GM19395 (cell line): ENCODE results near the gene COMMD9.
A peak's percentile ranks its signal among the peaks of the same experiment; 100 is the strongest.

Experiments
- ATAC-seq: cut with Tn5 transposase; IDR thresholded peaks from one replicate; pipeline ENCODE4 v1.9.1; 2021; ENCODE audit warnings: mild to moderate bottlenecking, moderate library complexity; ENCODE audit not compliant: unreplicated experiment

Gene COMMD9

GRCh38 chr11:36296884-36297543 is 7.8 kb upstream of the COMMD9 start:
- no peak for ATAC-seq

DNA sequence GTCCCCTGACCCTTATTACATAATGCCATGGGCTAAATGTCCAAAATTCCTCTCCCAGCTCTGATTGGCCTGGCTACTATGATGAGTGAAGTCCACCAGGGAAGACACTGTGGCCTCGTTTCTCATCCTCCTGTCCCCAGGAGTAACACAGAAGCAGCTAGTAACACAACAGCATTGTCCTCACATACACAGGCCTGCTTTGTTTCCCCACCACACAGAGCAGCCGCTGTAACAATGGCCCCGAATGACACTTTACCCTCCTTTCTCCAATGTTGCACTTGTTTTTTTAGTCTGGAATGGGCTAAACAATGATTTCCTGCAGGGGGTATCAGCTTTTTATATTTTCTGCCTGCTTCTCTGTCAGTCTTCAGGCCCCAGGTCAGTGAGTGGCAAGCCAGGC is 6.7 kb upstream of the COMMD9 start, which contains the start of gene PRR5L:
Gene PRR5L (plus strand): TSS at position 363 of the 400 bp plus-strand sequence. CDS start 104,834 bp downstream, outside the sequence.
- ATAC-seq = no peak

GRCh38 chr11:36292311-36292722 is 3.1 kb upstream of the COMMD9 start:
- no peak for ATAC-seq

- peak; percentile 27 for ATAC-seq
Observed at GRCh38 chr11:36288442-36289225, 590 bp downstream of the COMMD9 start.

GRCh38 chr11:36282926-36283325 is 6.3 kb downstream of the COMMD9 start:
- no peak for ATAC-seq

DNA sequence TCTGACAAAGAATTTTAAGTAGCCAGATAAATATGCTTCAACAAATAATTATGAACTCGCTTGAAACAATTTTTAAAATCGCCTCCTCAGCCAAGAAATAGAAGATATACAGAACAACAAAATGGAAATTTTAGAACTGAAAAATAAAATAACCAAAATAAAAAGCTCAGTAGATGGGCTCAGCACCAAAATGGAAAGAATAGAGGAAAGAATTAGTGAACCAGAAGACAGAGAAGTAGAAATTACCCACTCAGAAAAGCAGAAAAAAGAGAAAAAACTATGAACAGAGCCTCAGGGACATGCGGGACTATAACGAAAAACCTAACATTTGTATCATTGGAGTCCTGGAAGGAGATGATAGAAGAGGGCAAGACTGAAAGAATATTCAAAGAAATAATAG is 7.4 kb downstream of the COMMD9 start:
- no peak for ATAC-seq

- ATAC-seq = no peak
Observed at GRCh38 chr11:36280531-36280930, 8.7 kb downstream of the COMMD9 start.

DNA sequence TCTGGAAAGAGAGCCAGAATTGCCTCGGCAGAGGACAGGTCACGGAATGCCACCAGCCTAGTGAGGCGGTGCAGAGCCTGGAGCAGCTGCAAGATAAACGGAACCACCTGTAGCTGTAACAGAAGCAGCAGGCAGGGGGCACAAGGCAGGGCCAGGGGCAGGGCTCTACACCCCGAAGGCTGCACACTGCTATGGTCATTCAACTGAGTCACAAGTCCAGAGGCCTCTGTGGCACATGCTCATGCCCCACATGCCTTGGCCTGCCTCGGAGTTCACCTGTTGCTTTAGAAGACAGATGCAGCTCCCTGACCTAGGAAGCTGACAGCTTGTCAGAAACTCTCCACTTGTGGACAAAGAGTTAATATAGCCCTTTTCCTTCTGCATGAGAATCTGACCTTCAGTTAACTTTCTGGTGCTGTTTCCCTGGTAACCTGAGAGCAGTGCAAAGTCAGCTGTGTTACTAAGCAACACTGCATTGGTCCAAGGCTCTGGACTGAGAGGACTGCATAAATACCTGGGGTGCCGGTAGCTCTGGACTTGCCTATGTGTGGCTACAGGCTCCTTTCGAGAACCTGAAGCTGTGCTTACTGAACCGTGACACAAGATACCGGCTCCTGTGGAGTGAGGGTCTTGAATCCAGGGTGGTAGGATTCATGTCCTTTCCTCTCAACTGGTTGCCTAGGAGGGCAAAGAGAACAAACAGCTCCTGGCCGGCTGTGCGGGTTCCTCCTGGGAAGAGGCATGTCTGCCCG is 10.5 kb downstream of the COMMD9 start:
- no peak for ATAC-seq

GRCh38 chr11:36274414-36274813 is 14.8 kb downstream of the COMMD9 start:
- ATAC-seq = no peak

DNA sequence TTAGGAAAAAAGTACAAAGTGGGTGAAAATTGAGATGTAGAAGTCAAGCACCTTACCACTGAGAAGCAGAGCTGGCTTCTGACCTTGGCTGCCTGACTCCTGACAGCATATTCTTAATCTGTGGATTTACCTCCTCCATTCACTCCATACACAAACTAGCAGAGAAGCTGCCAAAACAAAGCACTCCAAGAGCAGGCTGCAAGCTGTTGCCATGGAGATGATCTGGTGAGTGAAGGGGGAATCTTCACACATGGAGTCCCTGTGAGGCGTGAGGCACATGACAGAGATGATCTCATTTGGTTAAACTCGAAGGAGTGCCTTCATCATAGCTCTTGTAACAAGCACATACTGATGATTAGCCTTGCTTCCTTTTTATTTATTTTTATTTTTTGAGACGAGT is 16.1 kb downstream of the COMMD9 start:
- ATAC-seq = no peak

- ATAC-seq = no peak
Observed at GRCh38 chr11:36271794-36272407, 17.3 kb downstream of the COMMD9 start.

- ATAC-seq = no peak
Observed at GRCh38 chr11:36270701-36271100, 18.5 kb downstream of the COMMD9 start.

GRCh38 chr11:36268337-36268985 is 20.8 kb downstream of the COMMD9 start:
- ATAC-seq = no peak

- ATAC-seq = no peak
Observed at GRCh38 chr11:36266767-36267166, 22.5 kb downstream of the COMMD9 start.

GRCh38 chr11:36265793-36266628 is 23.2 kb downstream of the COMMD9 start:
- peak; percentile 75 for ATAC-seq

GRCh38 chr11:36264973-36265344 is 24.3 kb downstream of the COMMD9 start:
- no peak for ATAC-seq

DNA sequence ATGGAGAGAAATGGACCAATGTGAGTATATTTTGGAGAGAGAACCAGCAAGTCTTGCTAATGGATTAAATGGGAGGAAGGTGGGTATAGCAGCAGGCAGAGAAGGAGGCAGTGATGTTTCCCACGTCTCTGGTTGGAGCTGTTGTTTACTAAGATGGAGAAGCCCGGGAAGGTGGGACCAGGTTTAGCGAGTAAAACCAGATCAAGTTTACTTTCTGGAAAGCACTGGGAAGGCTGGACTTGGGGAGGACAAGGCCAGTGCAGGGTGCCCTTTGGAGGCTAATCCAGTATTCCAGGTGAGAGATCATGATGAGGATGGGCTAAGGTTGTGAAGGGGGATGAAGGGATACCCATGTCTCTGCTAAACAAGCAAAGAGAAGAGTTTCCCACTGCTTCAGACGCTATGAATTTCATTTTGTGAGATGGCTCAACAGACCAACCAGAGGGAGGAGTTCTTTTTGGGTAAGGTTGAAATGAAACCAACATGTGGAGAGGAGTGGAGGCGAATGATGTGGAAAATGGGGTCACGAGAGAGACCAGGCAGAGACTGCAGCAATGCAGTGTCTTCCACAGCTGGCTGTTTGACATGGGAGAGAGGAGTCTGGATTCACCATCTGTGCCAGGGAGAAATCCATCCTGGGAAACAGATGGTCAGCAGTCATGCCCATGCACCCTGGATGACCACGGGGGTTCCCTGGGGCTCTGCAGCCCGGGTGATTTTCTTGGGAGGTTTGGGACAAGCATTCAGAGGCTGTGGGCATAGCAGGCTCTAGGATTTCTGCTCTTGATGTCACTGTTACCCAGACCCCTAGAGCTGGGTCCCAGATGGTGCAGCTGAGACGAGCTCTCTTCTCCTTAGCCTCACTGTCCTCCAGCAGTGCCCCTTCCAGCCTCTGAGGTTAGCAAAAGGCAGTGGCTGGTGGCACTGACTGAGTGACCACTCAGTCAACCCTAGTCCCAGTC is 24.9 kb downstream of the COMMD9 start:
- ATAC-seq = no peak

- ATAC-seq = no peak
Observed at GRCh38 chr11:36261094-36261493, 28.1 kb downstream of the COMMD9 start.
